H1 (cell line): Measurements from ENCODE around the gene MADD. TPM values are rescaled to one million over a fixed set of nuclear protein-coding genes. Genes with fewer than 3 reads are reported as not detected.

Experiments
- CTCF ChIA-PET: fragments of 300-600 bp; sonication (Branson Sonifier 250); formaldehyde crosslinking; loops from one replicate; lab custom pipeline; 2021; ENCODE audit not compliant: partially characterized antibody; lab: Charles Lee
- POLR2A ChIA-PET: fragments of 300-600 bp; sonication (Branson Sonifier 250); formaldehyde crosslinking; loops from one replicate; lab custom pipeline; 2021; ENCODE audit warnings: inconsistent platforms; ENCODE audit not compliant: partially characterized antibody; lab: Charles Lee
- DNase-seq, 2 experiments: peaks; one replicate each; pipeline versions ENCODE4 v3.0.0 to v3.0.0-alpha.2; 2010 to 2022; ENCODE audit warnings: low spot score in 2 of 2, low read depth in 1 of 2, mixed read lengths in 1 of 2
- FAIRE-seq: peaks from 2 replicates; lab custom pipeline; 2011; peaks lifted over from hg19 to GRCh38; lab: Jason Lieb, UNC
- H2AFZ ChIP-seq: 2 replicates; pipeline ENCODE4 v1.8.1; 2012; ENCODE audit warnings: low read length, inconsistent platforms
- H2AK5ac ChIP-seq: 2 replicates; pipeline ENCODE4 v1.6.1; 2013; ENCODE audit warnings: low read depth, low read length
- H2BK120ac ChIP-seq: replicated peaks from 2 replicates; pipeline ENCODE3; 2013; ENCODE audit warnings: low read depth, low read length, inconsistent platforms
- H2BK12ac ChIP-seq: 2 replicates; pipeline ENCODE4 v1.6.1; 2013; ENCODE audit warnings: low read depth, low read length
- H2BK15ac ChIP-seq: 2 replicates; pipeline ENCODE4 v1.6.1; 2013; ENCODE audit warnings: low read length
- H2BK20ac ChIP-seq: 2 replicates; pipeline ENCODE4 v1.6.1; 2013; ENCODE audit warnings: low read length
- H2BK5ac ChIP-seq: 2 replicates; pipeline ENCODE4 v1.6.1; 2013; ENCODE audit warnings: low read depth, low read length
- H3K14ac ChIP-seq: 2 replicates; pipeline ENCODE4 v1.6.1; 2013; ENCODE audit warnings: inconsistent platforms; ENCODE audit not compliant: insufficient read length
- H3K18ac ChIP-seq: 2 replicates; pipeline ENCODE4 v1.6.1; 2013; ENCODE audit warnings: low read length; ENCODE audit errors: extremely low read depth
- H3K23ac ChIP-seq: 2 replicates; pipeline ENCODE4 v1.6.1; 2013; ENCODE audit warnings: inconsistent platforms; ENCODE audit not compliant: insufficient read length
- H3K23me2 ChIP-seq: 2 replicates; pipeline ENCODE4 v1.6.1; 2013; ENCODE audit warnings: low read depth, low read length
- H3K27ac ChIP-seq: 2 replicates; pipeline ENCODE4 v1.6.1; 2011; ENCODE audit warnings: low read depth, low read length, inconsistent platforms
- H3K27me3 ChIP-seq, 4 experiments: replicated peaks in 1 of 4; 1 replicate in 1 of 4; 2 replicates in 3 of 4; pipeline versions ENCODE4 v1.6.1 to v1.8.1; 2011 to 2013; ENCODE audit warnings: low read length in 3 of 4, mild to moderate bottlenecking in 3 of 4, inconsistent platforms in 2 of 4, mixed read lengths in 2 of 4, moderate library complexity in 1 of 4; ENCODE audit not compliant: control insufficient read depth in 3 of 4, insufficient read depth in 3 of 4; ENCODE audit errors: extremely low read depth in 1 of 4
- H3K36me3 ChIP-seq, 4 experiments: 2 replicates each; pipeline versions ENCODE4 v1.6.1 to v1.8.1; 2011 to 2013; ENCODE audit warnings: mild to moderate bottlenecking in 4 of 4, low read length in 3 of 4, moderate library complexity in 2 of 4, control low read depth in 1 of 4, inconsistent platforms in 1 of 4; ENCODE audit not compliant: insufficient read depth in 4 of 4, control insufficient read depth in 2 of 4
- H3K4ac ChIP-seq: replicated peaks from 2 replicates; pipeline ENCODE3; 2013; ENCODE audit warnings: low read length, low read depth, mixed read lengths, inconsistent platforms; ENCODE audit not compliant: insufficient read length
- H3K4me1 ChIP-seq, 4 experiments: replicated peaks in 1 of 4; 1 replicate in 1 of 4; 2 replicates in 3 of 4; pipeline versions ENCODE4 v1.6.1 to v1.8.1; 2011 to 2013; ENCODE audit warnings: low read length in 3 of 4, inconsistent platforms in 2 of 4, mixed read lengths in 1 of 4; ENCODE audit not compliant: insufficient read depth in 4 of 4, control insufficient read depth in 3 of 4
- H3K4me2 ChIP-seq, 2 experiments: 2 replicates each; pipeline versions ENCODE4 v1.6.1 to v1.8.1; 2011 to 2013; ENCODE audit warnings: low read depth in 2 of 2, low read length in 2 of 2, control low read depth in 1 of 2, inconsistent platforms in 1 of 2, mild to moderate bottlenecking in 1 of 2; ENCODE audit not compliant: insufficient read depth in 1 of 2
- H3K4me3 ChIP-seq, 4 experiments: fragments of 200-600, 300-600 bp in 1 of 4; sonication (generic), shearing (Covaris generic), sonication (Bioruptor Twin) in 1 of 4; 2 replicates each; pipeline versions ENCODE4 v1.5.1 to v1.8.1; 2011 to 2016; ENCODE audit warnings: low read length in 4 of 4, low read depth in 3 of 4, control low read depth in 2 of 4, inconsistent platforms in 2 of 4, mild to moderate bottlenecking in 2 of 4, mixed read lengths in 1 of 4, moderate library complexity in 1 of 4; ENCODE audit not compliant: insufficient read depth in 2 of 4; ENCODE audit errors: extremely low read depth in 1 of 4
- H3K56ac ChIP-seq: replicated peaks from 2 replicates; pipeline ENCODE3; 2013; ENCODE audit warnings: low read depth, mild to moderate bottlenecking, mixed read lengths, low read length, inconsistent platforms; ENCODE audit not compliant: insufficient read length
- H3K79me1 ChIP-seq: 2 replicates; pipeline ENCODE4 v1.6.1; 2013; ENCODE audit warnings: low read depth, low read length, control low read depth
- H3K79me2 ChIP-seq, 2 experiments: 2 replicates each; pipeline versions ENCODE4 v1.6.1 to v1.8.1; 2012 to 2013; ENCODE audit warnings: low read length in 2 of 2, mild to moderate bottlenecking in 2 of 2, inconsistent platforms in 1 of 2; ENCODE audit not compliant: insufficient read depth in 2 of 2, control insufficient read depth in 1 of 2
- H3K9ac ChIP-seq, 4 experiments: replicated peaks in 1 of 4; 1 replicate in 1 of 4; 2 replicates in 3 of 4; pipeline versions ENCODE4 v1.6.1 to v1.8.1; 2011 to 2013; ENCODE audit warnings: low read depth in 3 of 4, low read length in 3 of 4, control low read depth in 2 of 4, mild to moderate bottlenecking in 2 of 4, moderate library complexity in 2 of 4, inconsistent platforms in 1 of 4; ENCODE audit errors: extremely low read depth in 1 of 4
- H3K9me3 ChIP-seq, 2 experiments: 2 replicates each; pipeline versions ENCODE4 v1.6.1 to v1.8.1; 2012 to 2013; ENCODE audit warnings: mild to moderate bottlenecking in 2 of 2, moderate library complexity in 2 of 2, control low read depth in 1 of 2, inconsistent platforms in 1 of 2, low read depth in 1 of 2, low read length in 1 of 2, mixed read lengths in 1 of 2; ENCODE audit not compliant: insufficient read depth in 2 of 2
- H4K20me1 ChIP-seq, 2 experiments: replicated peaks in 1 of 2; 2 replicates each; pipeline versions ENCODE3 to v1.8.1; 2011 to 2013; ENCODE audit warnings: inconsistent platforms in 2 of 2, low read length in 2 of 2, mild to moderate bottlenecking in 1 of 2; ENCODE audit not compliant: insufficient read depth in 2 of 2, control insufficient read depth in 1 of 2
- H4K5ac ChIP-seq: 2 replicates; pipeline ENCODE4 v1.6.1; 2013; ENCODE audit warnings: low read length, low read depth, mixed read lengths, inconsistent platforms; ENCODE audit not compliant: insufficient read length
- H4K8ac ChIP-seq: 2 replicates; pipeline ENCODE4 v1.8.0; 2013; ENCODE audit warnings: mild to moderate bottlenecking, moderate library complexity, low read length, inconsistent platforms; ENCODE audit not compliant: insufficient read depth; ENCODE audit errors: extremely low read depth
- H4K91ac ChIP-seq: replicated peaks from 2 replicates; pipeline ENCODE3; 2013; ENCODE audit warnings: low read length, mixed read lengths, inconsistent platforms; ENCODE audit not compliant: insufficient read length
- WGBS, 2 experiments: shearing (Covaris generic) in 1 of 2; methylation state at CpG; one replicate each; pipeline versions ENCODE4 v1.1.6 to v1.1.7; 2013 to 2015; ENCODE audit warnings: low lambda C conversion rate in 2 of 2, mixed read lengths in 2 of 2, inconsistent platforms in 1 of 2, low coverage in 1 of 2, missing lambda C conversion rate in 1 of 2; ENCODE audit not compliant: insufficient replicate concordance in 2 of 2, insufficient coverage in 1 of 2, insufficient read length in 1 of 2; ENCODE audit errors: extremely low coverage in 1 of 2, missing lambda C conversion rate in 1 of 2; 5-methylcytosine and 5-hydroxymethylcytosine counted together
- polyA plus RNA-seq, 7 experiments: library from polyadenylated mRNA; depleted of rRNA in 3 of 7; stranded (reverse) in 5 of 7; unstranded in 2 of 7; fragments of >200 nt in 5 of 7; fragments of 200-250 nt in 2 of 7; gene quantifications; 1 replicate in 5 of 7; 2 replicates in 1 of 7; 4 replicates in 1 of 7; pipeline versions ENCODE4 v1.2.1 to v1.2.3, GENCODE V29; 2011 to 2013; ENCODE audit warnings: missing spikeins in 2 of 7, mixed read lengths in 2 of 7
- total RNA-seq: library from RNA; stranded (reverse); fragmentation: NEBNext Ultra II Directional; extraction: Animal tissue kit (Norgen Biotek cat#: 25700); gene quantifications from 2 replicates; pipeline ENCODE4 v1.2.1, GENCODE V29; 2021

Gene MADD
- total and polyA plus RNA-seq, 2 of the 8 experiments (the other 6 are each of a cell fraction or from before 2014, with no cell fraction given), result 32.5 to 45.4 TPM

- no peak overlapping the region for H3K4me2 ChIP-seq
- no peak overlapping the region for H3K18ac ChIP-seq
- no peak overlapping the region for H3K27ac ChIP-seq
- no peak for FAIRE-seq
- no peaks in the 10 kb centered on the region for H4K20me1 ChIP-seq
- H3K79me2 ChIP-seq, result peaks cover 0 to 12% of the 10 kb centered on the region in 2 experiments; a peak in 1 of 4 replicates
- H4K8ac ChIP-seq, result no peak overlapping the region
- H3K23me2 ChIP-seq, result peaks cover 9% of the 10 kb centered on the region
- no peak overlapping the region for H2AK5ac ChIP-seq
- H3K4me3 ChIP-seq, result no peak overlapping the region
- no peaks in the 10 kb centered on the region for H3K27me3 ChIP-seq
- H2BK12ac ChIP-seq, result no peak overlapping the region
- H3K36me3 ChIP-seq, result no peaks in the 10 kb centered on the region
- H2BK5ac ChIP-seq, result no peak overlapping the region
- H4K91ac ChIP-seq, result no peak overlapping the region
- H4K5ac ChIP-seq, result no peak overlapping the region
- ChIA-PET CTCF (interaction anchor here (0.6 to 10.9 kb wide), 7 partner anchors 8 to 103 kb away, joined by 3 to 92 read pairs (median 4); no protein-coding TSS in a partner anchor), POLR2A (interaction anchor here (0.7 to 11.4 kb wide), 2 partner anchors 17 to 44 kb away, joined by 3 to 138 read pairs; no protein-coding TSS in a partner anchor)
- 89% methylated on average over 3 of the region's 3 CpGs; no CpG with 5 or more reads in 1 of the 2 experiments for WGBS, 2 experiments
- H3K9ac ChIP-seq, result no peak overlapping the region
- no peak overlapping the region for H2BK20ac ChIP-seq
- no peak overlapping the region for H2AFZ ChIP-seq
- no peak overlapping the region for H2BK15ac ChIP-seq
- H3K56ac ChIP-seq, result no peak overlapping the region
- DNase-seq, result no peak
- H2BK120ac ChIP-seq, result no peak overlapping the region
- no peaks in the 10 kb centered on the region for H3K79me1 ChIP-seq
- no peak overlapping the region for H3K23ac ChIP-seq
- peaks cover 0 to 9% (median 0%) of the 10 kb centered on the region in 4 experiments; a peak in 4 of 7 replicates for H3K4me1 ChIP-seq
- no peak overlapping the region for H3K4ac ChIP-seq
- no peak overlapping the region for H3K14ac ChIP-seq
- no peaks in the 10 kb centered on the region for H3K9me3 ChIP-seq
Measured at GRCh38 chr11:47251751-47252150, 18.2 kb upstream of the MADD start.
